Cardiac fibroblast (primary cell): ENCODE data around the gene NAALADL2.

Experiments
- DNase-seq, 2 donors: peaks; one replicate each; pipeline versions ENCODE4 v3.0.0 to v3.0.0-alpha.2; 2010; ENCODE audit warnings: low read depth in 2 of 2
- H3K4me3 ChIP-seq, 2 donors: replicated peaks in 1 of 2; 1 replicate in 1 of 2; 2 replicates in 1 of 2; pipeline ENCODE4 v1.5.1; 2011; ENCODE audit warnings: low read depth in 2 of 2, low read length in 2 of 2, mild to moderate bottlenecking in 2 of 2, moderate library complexity in 1 of 2
- TF ChIP-seq, protein P1 (sequence below): IDR thresholded peaks from one replicate; pipeline ENCODE4 v1.5.1; 2011; ENCODE audit warnings: low read depth, mild to moderate bottlenecking, low read length, inconsistent platforms

Gene NAALADL2

DNA sequence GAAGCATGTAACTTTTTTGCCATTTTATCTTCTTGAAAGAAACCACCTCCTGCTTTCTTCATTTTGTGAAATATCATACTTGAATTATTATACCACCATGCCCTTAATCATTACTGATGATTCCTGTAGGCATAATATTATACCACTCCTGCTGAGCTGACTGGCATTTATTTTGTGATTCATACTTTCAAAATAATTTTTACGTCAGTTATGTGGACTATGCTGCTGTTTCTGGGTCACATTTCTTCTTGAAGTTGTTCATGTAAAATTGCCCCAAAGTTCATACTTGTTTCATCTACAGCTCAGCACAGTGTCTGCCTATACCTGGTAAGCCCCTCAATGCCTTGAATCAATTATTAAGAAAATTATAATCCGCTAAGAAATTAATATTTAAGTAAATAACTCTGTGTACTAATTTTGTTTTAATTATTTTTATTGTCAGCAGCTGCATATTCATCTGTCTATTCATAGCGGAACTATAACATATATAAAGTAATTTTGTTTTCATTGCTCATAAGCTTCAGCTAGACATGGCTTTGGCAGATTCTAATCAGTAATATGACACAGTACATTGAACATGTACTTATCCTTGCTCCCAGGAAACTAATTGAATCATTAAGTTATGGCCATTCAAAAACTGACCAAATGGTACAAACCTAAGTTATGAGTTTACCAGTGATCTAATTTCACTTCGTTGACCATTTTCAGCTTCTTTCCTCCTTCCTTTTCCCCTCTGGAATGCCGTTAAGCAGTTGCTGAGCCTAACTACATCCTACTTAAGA lies 160.0 kb downstream of the NAALADL2 start:
- DNase-seq = no peak
- TF ChIP-seq, protein P1, sequence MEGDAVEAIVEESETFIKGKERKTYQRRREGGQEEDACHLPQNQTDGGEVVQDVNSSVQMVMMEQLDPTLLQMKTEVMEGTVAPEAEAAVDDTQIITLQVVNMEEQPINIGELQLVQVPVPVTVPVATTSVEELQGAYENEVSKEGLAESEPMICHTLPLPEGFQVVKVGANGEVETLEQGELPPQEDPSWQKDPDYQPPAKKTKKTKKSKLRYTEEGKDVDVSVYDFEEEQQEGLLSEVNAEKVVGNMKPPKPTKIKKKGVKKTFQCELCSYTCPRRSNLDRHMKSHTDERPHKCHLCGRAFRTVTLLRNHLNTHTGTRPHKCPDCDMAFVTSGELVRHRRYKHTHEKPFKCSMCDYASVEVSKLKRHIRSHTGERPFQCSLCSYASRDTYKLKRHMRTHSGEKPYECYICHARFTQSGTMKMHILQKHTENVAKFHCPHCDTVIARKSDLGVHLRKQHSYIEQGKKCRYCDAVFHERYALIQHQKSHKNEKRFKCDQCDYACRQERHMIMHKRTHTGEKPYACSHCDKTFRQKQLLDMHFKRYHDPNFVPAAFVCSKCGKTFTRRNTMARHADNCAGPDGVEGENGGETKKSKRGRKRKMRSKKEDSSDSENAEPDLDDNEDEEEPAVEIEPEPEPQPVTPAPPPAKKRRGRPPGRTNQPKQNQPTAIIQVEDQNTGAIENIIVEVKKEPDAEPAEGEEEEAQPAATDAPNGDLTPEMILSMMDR = no peak

DNA sequence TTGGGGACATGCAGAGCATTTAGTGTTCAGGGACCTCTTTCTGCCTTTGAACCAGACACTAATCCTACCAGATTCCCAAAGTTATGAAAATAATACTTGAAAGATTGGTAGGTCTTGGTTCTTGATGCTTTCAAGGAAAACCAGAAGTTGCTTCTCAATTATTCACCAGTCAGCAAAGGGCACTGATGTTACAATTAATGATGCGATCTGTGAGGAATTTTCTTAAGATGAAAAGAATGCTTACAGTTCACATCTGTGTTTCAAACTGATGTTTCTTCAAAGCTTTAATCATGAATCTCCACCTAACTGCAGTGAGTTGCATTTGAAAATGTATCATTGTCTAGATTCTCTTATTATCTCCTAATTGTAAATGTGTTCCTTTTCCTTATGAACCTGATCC lies 161.0 kb downstream of the NAALADL2 start:
- TF ChIP-seq, protein P1 = no peak
- H3K4me3 ChIP-seq = no peak overlapping the region
- peak in 1 of 2 donors; percentile 30 for DNase-seq

More for the DNA sequence above, 160.0 kb downstream of the NAALADL2 start:
- H3K4me3 ChIP-seq = no peak overlapping the region

DNA sequence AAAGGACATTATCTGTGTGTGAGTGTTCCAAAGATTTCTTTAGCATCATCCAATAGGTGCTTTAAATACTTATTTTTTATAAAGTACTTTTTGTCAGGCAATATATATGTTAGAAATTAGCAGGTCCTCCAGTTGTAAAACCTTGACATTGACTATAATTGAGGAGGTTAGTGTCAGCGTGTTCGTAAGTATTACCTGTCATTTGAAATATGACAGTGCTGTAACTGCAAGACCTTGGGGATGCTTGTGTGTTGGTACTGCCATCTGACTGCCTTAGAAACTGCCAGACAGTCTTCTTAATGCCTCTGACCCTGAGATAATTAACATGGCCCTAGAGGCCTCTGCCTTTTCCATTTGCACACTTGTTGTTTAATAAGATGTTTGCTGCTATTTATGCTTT lies 170.7 kb downstream of the NAALADL2 start:
- no peak for DNase-seq
- TF ChIP-seq, protein P1 = no peak

DNA sequence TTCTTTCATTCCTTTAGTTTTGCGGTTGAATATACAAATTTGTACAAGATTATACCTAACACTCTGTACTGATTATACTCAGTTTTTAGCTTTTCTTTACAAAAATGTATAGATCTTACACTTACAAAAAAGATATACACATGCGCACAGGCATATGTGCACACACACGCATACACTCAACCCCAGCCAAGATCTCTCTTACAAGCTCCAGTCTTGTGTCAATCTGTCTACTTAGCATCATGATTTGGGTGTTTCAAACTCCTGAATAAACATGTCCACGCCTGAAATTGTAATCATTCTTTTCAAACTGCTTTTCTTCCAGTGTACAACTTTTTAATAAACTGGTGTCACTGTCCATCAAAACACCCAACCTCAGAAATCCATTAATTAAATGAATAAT lies 180.7 kb downstream of the NAALADL2 start:
- DNase-seq = no peak
- TF ChIP-seq, protein P1 = no peak
- H3K4me3 ChIP-seq = no peak overlapping the region

More for the DNA sequence above, 170.7 kb downstream of the NAALADL2 start:
- no peak overlapping the region for H3K4me3 ChIP-seq

DNA sequence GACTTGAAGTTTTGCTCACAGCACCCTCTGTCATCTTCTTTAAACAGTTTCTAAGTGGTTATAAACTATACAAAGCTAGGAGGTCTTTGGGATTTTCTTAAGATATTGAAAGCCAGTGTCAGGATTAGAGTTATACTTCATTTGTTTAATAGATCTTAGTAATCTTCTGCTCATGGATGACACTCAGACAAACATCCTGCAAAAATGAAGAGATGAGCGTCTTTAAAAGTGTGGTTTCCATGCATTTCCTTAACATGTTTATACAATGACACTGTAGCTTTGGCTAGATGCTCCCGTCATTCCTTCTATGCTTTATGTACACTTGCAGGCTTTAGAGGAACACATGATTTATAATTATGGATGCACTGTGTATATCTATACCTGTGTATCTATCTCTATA lies 182.2 kb downstream of the NAALADL2 start:
- H3K4me3 ChIP-seq = no peak overlapping the region
- peak in 1 of 2 donors; percentile 46 for DNase-seq
- TF ChIP-seq, protein P1 = no peak

DNA sequence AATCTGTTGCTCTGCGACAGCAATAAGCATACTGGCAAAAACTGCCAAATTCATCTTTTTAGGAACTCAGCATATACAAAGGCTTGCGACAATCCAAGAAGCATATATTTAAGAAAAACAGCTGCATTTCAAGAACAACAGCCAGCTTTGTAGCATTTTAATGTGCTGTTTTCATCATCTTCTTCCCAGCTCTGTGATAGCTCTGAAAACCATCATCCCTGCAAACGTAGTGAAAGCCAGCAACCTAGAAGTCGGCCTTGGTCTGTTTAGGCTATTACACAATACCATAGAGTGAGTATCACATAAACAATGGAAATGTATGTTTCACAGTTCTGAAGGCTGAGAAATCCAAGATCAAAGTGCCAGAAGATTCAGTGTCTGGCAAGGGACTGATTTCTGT lies 187.5 kb downstream of the NAALADL2 start:
- TF ChIP-seq, protein P1 = no peak
- DNase-seq = peak; percentile 28 to 29
- H3K4me3 ChIP-seq = no peak overlapping the region
